HS-27A (cell line): Measurements from ENCODE around the gene PIP4K2A.
A peak's percentile ranks its signal among the peaks of the same experiment; 100 is the strongest.

ENCODE experiments used
- DNase-seq: peaks from one replicate; pipeline ENCODE4 v3.0.0-alpha.2; 2012; ENCODE audit warnings: low read depth, missing footprints

Gene PIP4K2A

DNA sequence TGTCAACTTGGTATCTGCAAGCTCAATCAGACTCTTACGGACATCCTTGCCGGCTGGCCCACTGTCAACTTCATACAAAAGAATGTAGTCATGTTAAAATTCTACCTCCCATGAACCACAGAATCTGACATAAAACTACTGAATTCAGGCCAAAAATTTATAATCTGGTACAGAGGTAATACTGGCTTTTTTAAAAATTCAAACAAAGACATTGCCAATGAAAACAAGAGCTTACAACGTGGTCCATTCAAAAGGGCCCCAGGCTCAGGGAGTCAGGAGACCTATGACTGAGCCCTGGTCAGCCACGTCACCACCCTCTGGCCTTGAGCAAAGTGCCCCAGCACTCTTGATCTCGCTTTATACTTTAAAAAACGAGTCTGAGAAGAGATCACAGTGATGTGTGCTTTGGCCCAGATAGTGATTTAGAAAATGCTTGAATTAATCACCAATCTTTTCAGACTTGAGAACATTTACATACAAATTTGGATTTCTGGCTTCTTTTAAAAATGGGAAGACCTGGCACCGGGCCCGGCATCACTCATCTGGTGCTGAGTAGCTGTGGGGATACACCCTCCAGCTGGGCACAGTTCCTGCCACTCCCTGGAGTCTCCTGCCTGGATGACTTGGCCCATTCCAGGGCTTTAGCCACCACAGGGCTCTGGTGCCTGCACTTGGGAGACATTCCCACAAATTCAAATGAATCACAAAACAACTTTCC is 94.1 kb downstream of the PIP4K2A start:
- peak; percentile 88 for DNase-seq

DNA sequence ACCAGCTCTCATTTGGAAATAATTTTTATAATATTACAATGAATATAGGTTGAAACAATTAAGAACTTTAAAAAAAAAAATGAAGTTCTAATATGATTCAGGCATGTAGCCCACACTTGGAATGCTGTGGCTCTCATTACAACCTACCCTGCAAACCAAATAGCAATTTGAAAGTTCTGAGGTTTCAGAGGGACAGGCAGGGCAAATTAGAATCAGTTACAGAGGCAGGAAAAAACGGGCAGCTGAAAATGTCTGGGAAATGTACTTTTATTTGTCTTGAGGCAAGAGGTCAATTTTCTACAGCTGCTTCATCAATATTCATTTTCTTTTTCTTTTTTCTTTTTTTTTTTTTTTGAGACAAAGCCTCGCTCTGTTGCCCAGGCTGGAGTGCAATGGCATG is 95.3 kb downstream of the PIP4K2A start:
- no peak for DNase-seq

GRCh38 chr10:22618078-22618785 is 96.1 kb downstream of the PIP4K2A start:
- no peak for DNase-seq

GRCh38 chr10:22617516-22617915 is 96.9 kb downstream of the PIP4K2A start:
- DNase-seq, result no peak

GRCh38 chr10:22617051-22617450 is 97.3 kb downstream of the PIP4K2A start:
- DNase-seq, result no peak

DNA sequence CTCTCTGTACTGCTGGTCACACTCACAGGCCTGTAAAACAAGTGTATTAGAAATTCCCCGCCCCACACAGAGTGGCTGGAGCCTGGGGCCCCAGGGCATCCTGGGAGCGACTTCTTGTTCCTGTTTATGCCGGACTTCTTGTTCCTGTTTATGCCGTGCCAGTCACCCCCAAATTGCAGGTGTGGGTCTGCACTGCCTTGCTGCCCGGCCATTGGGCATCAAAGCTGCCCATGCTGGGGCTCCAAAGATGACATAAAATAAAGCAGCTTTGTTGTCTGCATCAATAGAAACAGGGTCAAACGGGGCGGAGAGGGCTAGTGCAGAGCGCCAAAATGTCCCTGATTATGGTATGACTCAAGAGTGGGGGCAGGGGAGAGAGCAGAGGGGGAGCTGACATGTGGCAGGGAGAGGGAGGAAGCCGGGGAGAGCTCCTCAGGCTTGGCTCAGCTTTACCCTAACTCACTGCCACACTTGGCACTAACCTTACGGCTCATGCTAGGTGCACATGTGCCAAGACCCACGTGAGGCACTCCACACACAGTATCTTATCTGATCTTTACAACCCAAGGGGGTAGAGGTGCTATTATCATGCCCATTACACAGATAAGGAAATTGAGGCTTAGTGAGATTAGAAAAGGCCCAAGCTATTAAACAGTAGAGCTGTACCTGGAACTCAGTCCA is 98.4 kb downstream of the PIP4K2A start:
- no peak for DNase-seq

- DNase-seq, result no peak
Observed at GRCh38 chr10:22615101-22615500, 99.3 kb downstream of the PIP4K2A start.

DNA sequence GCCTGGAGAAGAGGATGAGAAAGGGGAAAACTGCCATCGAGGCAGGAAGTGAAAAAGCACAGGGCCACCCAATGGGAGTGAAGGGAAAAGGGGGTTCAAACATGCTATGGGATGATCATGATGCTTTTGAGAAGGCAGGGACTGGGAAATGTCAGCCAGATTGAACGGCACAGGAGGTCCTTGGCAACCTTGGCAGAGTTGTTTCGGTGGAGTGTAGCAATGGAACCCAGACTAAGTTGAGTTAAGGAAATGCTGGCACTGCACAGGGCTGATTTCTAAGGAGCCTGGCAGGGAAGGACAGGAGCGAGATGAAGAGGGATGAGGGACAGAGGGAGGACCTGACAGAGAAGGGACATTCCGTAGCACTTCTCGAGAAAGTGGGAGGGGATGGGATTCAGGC is 101.4 kb downstream of the PIP4K2A start:
- DNase-seq, result no peak

- DNase-seq, result no peak
Observed at GRCh38 chr10:22612318-22612717, 102.1 kb downstream of the PIP4K2A start.

GRCh38 chr10:22611425-22612115 is 102.8 kb downstream of the PIP4K2A start:
- no peak for DNase-seq

DNA sequence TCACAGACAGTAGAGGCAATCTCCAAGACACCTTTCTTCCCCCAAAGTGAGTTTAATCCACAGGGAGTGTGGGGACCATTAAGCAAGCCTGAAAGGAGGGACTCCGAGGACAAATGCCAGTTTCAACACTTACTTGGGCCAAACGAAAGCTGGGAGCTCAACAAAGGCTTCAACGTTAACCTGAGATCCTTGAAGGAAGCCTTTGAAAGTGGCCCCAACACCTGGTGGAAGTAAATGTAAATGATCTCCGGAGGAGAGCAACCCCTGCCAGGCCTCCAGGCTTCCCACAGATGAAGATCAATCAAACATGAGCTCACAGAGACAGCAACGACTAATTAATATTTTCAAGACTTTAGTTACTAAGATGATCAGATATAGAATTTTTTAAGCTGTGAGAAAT is 103.8 kb downstream of the PIP4K2A start:
- no peak for DNase-seq

- no peak for DNase-seq
Observed at GRCh38 chr10:22609719-22610465, 104.5 kb downstream of the PIP4K2A start.

- DNase-seq, result no peak
Observed at GRCh38 chr10:22609251-22609650, 105.1 kb downstream of the PIP4K2A start.

DNA sequence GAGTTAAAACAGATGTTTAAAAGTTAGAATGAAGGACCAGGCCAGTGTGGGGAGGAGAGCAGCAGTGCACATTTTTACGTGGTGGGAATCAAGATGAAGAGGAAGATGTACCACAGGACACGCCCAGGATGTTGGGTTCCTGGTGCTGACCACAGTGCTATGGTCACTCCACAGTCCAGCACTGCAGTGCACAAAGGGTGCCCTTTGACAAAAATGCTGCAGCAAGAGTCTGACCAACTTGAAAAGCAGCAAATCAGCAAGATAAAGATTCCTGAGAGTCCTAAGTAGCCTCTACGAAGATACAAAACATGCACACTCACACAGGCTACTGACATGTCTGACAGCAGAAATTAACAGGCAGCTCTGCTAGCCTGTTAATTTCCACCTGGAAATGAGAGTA is 107.1 kb downstream of the PIP4K2A start:
- DNase-seq, result no peak

GRCh38 chr10:22606164-22606614 is 108.2 kb downstream of the PIP4K2A start:
- DNase-seq, result no peak

DNA sequence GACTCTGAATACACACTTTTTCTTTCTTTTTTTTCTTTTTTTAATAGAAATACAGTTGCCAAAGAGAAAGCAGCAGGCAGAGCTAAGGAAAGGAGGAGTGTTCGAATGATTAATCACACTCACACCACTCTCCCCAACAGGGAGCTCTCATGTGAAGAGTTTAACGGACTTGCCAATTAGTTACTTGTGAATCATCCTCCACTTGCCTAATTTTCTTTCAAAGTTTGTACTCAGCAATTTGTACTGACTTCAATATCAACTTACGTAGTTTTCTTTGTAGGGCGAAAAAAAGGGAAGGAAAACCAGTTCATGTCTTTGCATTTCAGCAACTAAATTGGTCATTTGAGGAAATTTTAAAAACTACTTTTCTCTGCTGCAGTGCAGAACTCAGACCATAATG is 109.2 kb downstream of the PIP4K2A start:
- no peak for DNase-seq

- DNase-seq, result no peak
Observed at GRCh38 chr10:22604344-22605126, 109.8 kb downstream of the PIP4K2A start.

DNA sequence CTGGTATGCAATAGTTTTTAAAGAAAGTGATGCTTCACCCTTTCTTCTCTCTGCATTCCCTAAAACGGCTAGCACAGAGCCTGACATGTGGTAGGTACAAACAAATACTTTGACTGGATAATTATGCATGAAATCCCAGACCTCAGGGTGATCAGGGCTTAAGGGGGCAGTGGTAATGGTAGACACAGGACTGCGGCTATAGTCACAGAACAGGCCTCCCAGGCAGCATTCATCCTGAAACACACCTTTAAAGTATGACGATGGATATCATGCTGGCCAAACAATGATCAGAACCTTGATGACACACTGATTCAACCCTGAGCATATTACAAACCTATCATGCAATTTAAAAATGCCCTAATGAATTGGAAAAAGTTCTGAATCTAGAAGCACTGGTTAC is 110.8 kb downstream of the PIP4K2A start:
- DNase-seq, result no peak

GRCh38 chr10:22601618-22602017 is 112.8 kb downstream of the PIP4K2A start:
- no peak for DNase-seq

DNA sequence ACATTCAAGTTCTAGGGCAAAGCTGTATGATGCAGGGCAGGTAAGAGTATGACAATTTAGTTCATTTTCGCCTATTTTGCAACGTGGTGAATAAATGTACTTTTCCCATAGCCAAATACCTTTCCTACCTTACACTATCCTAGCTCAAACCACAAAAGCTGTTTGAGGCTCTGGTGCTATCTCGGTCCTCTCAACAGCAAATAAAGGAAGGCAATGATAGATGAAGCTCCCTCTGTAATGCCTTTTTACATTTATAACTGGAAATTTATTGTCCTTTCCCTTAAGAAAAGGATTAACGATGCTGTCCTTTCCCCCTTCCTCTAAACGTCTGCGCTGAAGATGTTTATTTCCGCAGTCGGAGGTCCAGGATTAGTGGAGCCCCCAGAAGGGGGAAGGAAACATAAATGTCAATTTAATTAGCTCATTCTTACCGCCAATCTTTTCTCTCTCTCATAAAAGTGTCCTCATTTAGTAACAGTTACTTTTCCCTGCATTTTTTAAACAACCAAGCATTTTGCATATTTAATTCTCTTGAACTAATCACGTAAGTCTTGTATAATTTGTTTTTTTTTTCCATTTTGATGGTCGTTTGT is 114.6 kb downstream of the PIP4K2A start:
- no peak for DNase-seq
